Upper lobe of right lung (tissue), 1 donor: ENCODE results near the gene NOLC1. TPM values are rescaled to one million over a fixed set of nuclear protein-coding genes. Genes with fewer than 3 reads are reported as not detected.
A peak's percentile ranks its signal among the peaks of the same experiment; 100 is the strongest.

Source experiments
- ATAC-seq: fragments of 200-7000 bp; cut with Tn5 transposase; one replicate; pipeline ENCODE4 v1.9.1; 2020; ENCODE audit warnings: mild to moderate bottlenecking, moderate library complexity
- DNase-seq: peaks from one replicate; pipeline ENCODE4 v3.0.0-alpha.2; 2020
- H3K27ac ChIP-seq: fragments of 200-600 bp; one replicate; pipeline ENCODE4 v1.8.0; 2022
- H3K27me3 ChIP-seq: fragments of 200-600 bp; one replicate; pipeline ENCODE4 v1.8.0; 2022; ENCODE audit warnings: mild to moderate bottlenecking
- H3K36me3 ChIP-seq: fragments of 200-600 bp; one replicate; pipeline ENCODE4 v1.8.0; 2022
- H3K4me1 ChIP-seq: fragments of 200-600 bp; one replicate; pipeline ENCODE4 v1.8.0; 2022
- H3K4me3 ChIP-seq: fragments of 200-600 bp; one replicate; pipeline ENCODE4 v1.8.0; 2022; ENCODE audit warnings: mild to moderate bottlenecking
- H3K9me3 ChIP-seq: fragments of 200-600 bp; one replicate; pipeline ENCODE4 v1.8.0; 2022
- intact Hi-C: fragments of 100-400 bp; cut with DNase I; formaldehyde crosslinking; loops from one replicate; pipeline ENCODE4 v1.11.0; 2022
- total RNA-seq: library from RNA; stranded (reverse); fragmentation: NEBNext Ultra II Directional; extraction: Animal tissue kit (Norgen Biotek cat#: 25700); gene quantifications from one replicate; pipeline ENCODE4 v1.2.1, GENCODE V29; 2021
- TF ChIP-seq, protein P1 (sequence below): fragments of 200-600 bp; IDR thresholded peaks from one replicate; pipeline ENCODE4 v1.8.0; 2022; ENCODE audit warnings: antibody characterized with exemption
- donor health status: DM: no; HTN: yes; CAD: no; lungs with severe emphysema.

Gene NOLC1
- total RNA-seq, 1 donor from 2014 or later, result 37.9 TPM

DNA sequence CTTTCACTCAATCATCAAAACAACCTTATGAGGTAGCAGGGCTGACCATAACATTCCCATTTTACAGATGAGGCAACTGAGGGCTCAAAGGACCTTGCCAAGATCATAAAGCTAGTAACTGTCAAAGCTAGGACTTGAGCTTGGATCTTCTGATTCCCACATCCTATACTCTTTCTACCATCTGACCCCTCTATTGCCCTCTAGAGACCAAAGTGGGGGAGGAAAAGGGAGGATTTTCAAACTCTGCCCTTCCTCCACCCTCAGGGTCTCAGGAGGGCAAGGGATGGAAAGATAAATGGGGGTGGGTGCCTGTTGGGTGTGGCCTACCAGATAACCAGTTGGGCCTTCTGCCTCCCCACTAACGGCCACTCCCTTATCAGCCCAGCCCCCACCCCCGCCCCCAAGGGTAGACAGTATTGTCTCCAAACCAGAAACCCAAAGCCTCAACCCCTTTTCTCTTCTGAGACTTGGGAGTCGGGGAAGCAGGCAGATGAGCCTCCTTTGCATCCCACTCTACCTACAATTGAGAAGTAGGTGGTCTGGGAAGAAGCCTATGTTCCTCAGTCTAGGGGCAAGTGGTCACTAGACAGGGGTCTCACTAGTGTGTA, 39.9 kb upstream of the NOLC1 start:
- intact Hi-C loops, result no loop called here
- Histone ChIP-seq H3K4me3 (no peak overlapping the region), H3K4me1 (peaks cover 44% of the 10 kb centered on the region), H3K36me3 (peaks cover 44% of the 10 kb centered on the region), H3K27me3 (no peaks in the 10 kb centered on the region), H3K27ac (no peak overlapping the region), H3K9me3 (no peaks in the 10 kb centered on the region)
- TF ChIP-seq, protein P1, sequence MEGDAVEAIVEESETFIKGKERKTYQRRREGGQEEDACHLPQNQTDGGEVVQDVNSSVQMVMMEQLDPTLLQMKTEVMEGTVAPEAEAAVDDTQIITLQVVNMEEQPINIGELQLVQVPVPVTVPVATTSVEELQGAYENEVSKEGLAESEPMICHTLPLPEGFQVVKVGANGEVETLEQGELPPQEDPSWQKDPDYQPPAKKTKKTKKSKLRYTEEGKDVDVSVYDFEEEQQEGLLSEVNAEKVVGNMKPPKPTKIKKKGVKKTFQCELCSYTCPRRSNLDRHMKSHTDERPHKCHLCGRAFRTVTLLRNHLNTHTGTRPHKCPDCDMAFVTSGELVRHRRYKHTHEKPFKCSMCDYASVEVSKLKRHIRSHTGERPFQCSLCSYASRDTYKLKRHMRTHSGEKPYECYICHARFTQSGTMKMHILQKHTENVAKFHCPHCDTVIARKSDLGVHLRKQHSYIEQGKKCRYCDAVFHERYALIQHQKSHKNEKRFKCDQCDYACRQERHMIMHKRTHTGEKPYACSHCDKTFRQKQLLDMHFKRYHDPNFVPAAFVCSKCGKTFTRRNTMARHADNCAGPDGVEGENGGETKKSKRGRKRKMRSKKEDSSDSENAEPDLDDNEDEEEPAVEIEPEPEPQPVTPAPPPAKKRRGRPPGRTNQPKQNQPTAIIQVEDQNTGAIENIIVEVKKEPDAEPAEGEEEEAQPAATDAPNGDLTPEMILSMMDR, result peak; percentile 17
- DNase-seq (no peak), ATAC-seq (no peak)

DNA sequence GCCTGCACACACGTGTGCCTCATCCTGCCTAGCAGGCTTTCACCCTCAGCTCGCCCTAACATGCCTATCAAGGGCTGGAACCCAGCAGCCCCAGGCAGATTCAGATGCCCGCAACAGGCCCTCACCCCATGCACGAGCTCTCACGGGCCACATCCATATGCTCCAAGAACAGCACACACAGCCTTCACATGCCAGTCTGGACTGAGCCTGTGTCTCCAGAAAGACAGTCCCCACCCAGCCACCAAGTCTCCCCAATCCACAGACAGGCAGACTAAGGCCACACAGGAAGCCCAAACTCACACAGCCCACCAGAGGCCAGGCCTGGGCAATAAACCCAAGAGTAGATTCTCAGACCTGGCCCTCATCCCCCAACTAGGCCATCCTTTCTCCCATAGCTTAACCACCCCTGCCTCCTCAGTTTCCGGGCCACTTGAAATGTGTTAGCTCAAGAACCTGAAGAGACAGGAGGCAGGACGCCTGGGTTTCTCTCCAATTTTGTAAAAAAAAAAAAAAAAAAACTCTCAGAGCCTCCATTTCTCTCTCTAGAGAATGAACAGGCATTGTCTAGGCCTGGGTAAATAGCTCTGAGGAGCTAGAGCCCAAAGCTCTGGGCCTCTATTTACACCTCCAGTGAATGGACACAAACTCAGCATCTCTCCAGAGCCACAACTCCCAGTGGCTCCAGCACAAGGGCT, 38.8 kb upstream of the NOLC1 start:
- peak overlapping the region; percentile 70 for H3K4me3 ChIP-seq
- TF ChIP-seq, protein P1, result no peak
- intact Hi-C loops, result no loop called here
- H3K9me3 ChIP-seq, result no peaks in the 10 kb centered on the region
- peak overlapping the region; percentile 84 for H3K27ac ChIP-seq
- ATAC-seq (no peak), DNase-seq (no peak)
- no peaks in the 10 kb centered on the region for H3K27me3 ChIP-seq
- H3K36me3 ChIP-seq, result peaks cover 33% of the 10 kb centered on the region
- peaks cover 55% of the 10 kb centered on the region for H3K4me1 ChIP-seq

DNA sequence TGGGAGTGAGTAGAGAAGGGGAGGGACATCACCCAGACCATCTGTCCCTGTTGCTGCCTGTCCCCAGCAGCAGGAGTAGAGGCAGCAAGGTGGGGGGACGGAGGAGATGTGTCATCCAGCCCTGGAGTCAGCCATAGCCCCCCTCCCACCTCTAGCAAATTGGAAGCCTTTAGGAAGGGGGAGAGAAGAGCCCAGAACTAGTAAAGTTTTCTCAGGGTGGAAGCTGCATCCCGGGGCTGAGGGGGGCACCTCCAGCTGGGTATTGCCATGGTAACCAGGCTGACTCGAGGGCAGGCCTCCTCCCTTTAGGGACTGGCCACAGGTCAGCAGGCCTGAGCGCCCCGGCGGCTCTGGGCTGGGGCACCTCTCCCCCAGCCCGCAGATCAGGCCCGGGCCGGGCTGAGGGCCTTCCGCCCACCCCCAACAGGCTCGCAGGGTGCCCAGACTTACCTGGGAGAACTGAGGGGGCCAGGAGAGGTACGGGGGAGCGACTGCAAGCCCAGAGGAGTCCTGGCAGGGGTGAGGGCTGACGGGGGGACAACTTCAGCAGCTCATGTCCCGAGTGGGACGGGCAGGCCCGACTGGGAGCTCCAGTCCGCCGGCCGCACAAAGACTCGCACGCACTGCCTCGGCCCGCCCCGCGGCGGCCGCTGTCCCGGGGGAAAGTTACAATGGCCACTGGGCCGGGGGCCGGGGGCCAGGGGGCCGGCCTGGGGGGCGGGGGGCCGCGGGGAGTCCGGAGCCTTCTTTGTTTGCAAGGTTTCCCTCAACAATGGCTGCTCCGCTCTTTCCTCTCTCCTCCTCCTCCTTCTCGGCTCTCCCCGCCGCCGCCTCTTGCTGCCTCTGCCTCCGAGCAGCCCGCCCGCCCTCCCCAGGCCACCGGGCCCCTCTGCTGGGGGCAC, 38.0 kb upstream of the NOLC1 start:
- no peaks in the 10 kb centered on the region for H3K9me3 ChIP-seq
- intact Hi-C loops, result no loop called here
- H3K4me3 ChIP-seq, result peak overlapping the region; percentile 70
- peaks cover 61% of the 10 kb centered on the region for H3K4me1 ChIP-seq
- no peaks in the 10 kb centered on the region for H3K27me3 ChIP-seq
- peaks cover 25% of the 10 kb centered on the region for H3K36me3 ChIP-seq
- TF ChIP-seq, protein P1, result no peak
- H3K27ac ChIP-seq, result peak overlapping the region; percentile 84
- DNase-seq (peak; percentile 69), ATAC-seq (peak; percentile 1)

DNA sequence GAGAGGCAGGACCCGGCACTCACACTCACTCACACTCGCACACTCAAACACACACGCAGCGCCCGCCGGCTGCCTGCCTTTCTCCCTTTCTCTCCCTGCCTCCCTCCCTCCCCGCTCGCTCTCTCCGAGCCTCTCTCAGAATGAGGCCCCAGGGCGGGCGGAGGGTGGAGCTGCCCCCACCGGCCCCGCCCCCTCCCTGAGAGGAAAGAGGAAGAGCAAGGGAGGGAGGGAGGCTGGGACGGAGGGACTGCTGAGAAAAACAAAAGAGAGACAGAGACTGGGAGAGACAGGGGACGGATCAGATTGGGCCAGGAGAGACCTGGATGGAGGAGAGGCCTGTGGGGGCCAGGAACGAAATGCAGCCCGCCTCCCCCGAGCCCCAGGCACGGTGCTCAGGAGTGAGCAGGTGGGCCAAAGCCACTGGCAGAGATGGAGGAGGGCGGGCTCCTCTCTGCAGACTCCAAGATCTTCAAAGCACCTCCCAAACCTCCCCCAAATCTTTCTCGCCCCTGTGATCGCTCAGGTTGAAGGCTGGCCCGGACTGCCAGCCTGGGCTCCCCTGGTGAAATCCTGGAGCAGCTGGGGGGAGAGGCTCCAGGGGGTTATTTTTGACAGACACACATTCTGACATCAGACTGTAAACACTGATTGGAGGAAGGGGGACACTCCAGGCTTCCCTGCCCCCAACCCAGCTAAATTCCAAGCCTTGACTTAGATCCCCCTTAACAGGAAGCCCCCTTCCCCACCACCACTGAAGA, 37.1 kb upstream of the NOLC1 start:
- intact Hi-C loops, result no loop called here
- H3K27ac ChIP-seq, result peak overlapping the region; percentile 84
- ATAC-seq (peak; percentile 89), DNase-seq (peak; percentile 94)
- no peaks in the 10 kb centered on the region for H3K9me3 ChIP-seq
- H3K36me3 ChIP-seq, result peaks cover 17% of the 10 kb centered on the region
- TF ChIP-seq, protein P1, result no peak
- no peaks in the 10 kb centered on the region for H3K27me3 ChIP-seq
- peaks cover 61% of the 10 kb centered on the region for H3K4me1 ChIP-seq
- H3K4me3 ChIP-seq, result peak overlapping the region; percentile 70

DNA sequence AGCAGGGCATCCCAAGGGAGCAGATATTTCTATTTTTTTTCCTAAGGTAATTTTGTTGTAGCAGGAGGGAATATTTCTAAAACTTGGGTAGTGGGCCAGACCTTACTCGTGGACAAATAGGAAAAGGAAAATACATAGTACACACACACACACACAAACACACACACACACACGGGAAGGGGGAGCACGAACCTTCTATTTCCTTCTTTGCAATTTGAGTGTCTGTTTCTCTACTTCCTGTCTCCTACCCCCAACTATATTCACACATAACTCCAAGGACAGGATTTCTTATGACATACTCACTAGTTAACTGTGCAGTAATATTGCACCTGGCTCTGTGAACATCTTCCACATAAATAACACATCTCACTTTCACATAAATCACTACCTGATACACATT, 36.4 kb upstream of the NOLC1 start:
- no peak for ATAC-seq
- Histone ChIP-seq H3K36me3 (peaks cover 9% of the 10 kb centered on the region), H3K4me1 (peaks cover 61% of the 10 kb centered on the region), H3K4me3 (peak overlapping the region; percentile 70), H3K27ac (peak overlapping the region; percentile 84), H3K27me3 (no peaks in the 10 kb centered on the region), H3K9me3 (no peaks in the 10 kb centered on the region)
- intact Hi-C loops, result no loop called here
- no peak for DNase-seq
- TF ChIP-seq, protein P1, result no peak
